CD4-positive, CD25-positive, alpha-beta regulatory T cell (primary cell): ENCODE data around the gene BFSP2. TPM values are rescaled to one million over a fixed set of nuclear protein-coding genes. Genes with fewer than 3 reads are reported as not detected.

Source experiments
- ATAC-seq, 2 donors: fragments of 150-1000 bp; cut with Tn5 transposase; one replicate each; pipeline ENCODE4 v1.10.0; 2021; ENCODE audit warnings: low read depth in 2 of 2, moderate number of reproducible peaks in 2 of 2, moderate library complexity in 1 of 2
- DNase-seq, 3 donors: peaks; one replicate each; pipeline versions ENCODE4 v3.0.0 to v3.0.0-alpha.2; 2012 to 2022; ENCODE audit warnings: mixed read lengths in 1 of 3
- H3K27ac ChIP-seq: one replicate; pipeline ENCODE4 v1.7.0; 2013; ENCODE audit warnings: mild to moderate bottlenecking, low read length; ENCODE audit not compliant: insufficient read depth, poor library complexity, severe bottlenecking
- H3K27me3 ChIP-seq: one replicate; pipeline ENCODE4 v1.7.0; 2013; ENCODE audit warnings: low read length; ENCODE audit not compliant: control insufficient read depth, insufficient read depth
- H3K36me3 ChIP-seq: one replicate; pipeline ENCODE4 v1.7.0; 2013; ENCODE audit warnings: mild to moderate bottlenecking, low read length, moderate library complexity; ENCODE audit not compliant: control insufficient read depth, insufficient read depth
- H3K4me1 ChIP-seq: 2 replicates; pipeline ENCODE4 v1.7.0; 2013; ENCODE audit warnings: mild to moderate bottlenecking, low read length; ENCODE audit not compliant: insufficient read depth, control insufficient read depth, poor library complexity, severe bottlenecking
- H3K4me3 ChIP-seq: one replicate; pipeline ENCODE4 v1.7.0; 2013; ENCODE audit warnings: low read depth, mild to moderate bottlenecking, low read length, moderate library complexity
- H3K9me3 ChIP-seq, 2 experiments: 1 replicate in 1 of 2; 2 replicates in 1 of 2; pipeline ENCODE4 v1.7.0; 2013; ENCODE audit warnings: low read length in 2 of 2, mild to moderate bottlenecking in 1 of 2, moderate library complexity in 1 of 2; ENCODE audit not compliant: control insufficient read depth in 2 of 2
- H3K27ac Mint-ChIP-seq, 3 donors: one replicate each; pipeline ENCODE4 v1.8.0; 2020 to 2022; ENCODE audit warnings: mild to moderate bottlenecking in 3 of 3, mixed read lengths in 3 of 3, moderate library complexity in 2 of 3
- H3K27me3 Mint-ChIP-seq: one replicate; pipeline ENCODE4 v1.8.0; 2022; ENCODE audit warnings: mild to moderate bottlenecking, mixed read lengths
- H3K36me3 Mint-ChIP-seq: one replicate; pipeline ENCODE4 v1.8.0; 2020; ENCODE audit warnings: mixed read lengths
- H3K4me1 Mint-ChIP-seq, 4 donors: one replicate each; pipeline ENCODE4 v1.8.0; 2020 to 2022; ENCODE audit warnings: mixed read lengths in 4 of 4, mild to moderate bottlenecking in 1 of 4
- H3K4me3 Mint-ChIP-seq, 4 donors: one replicate each; pipeline ENCODE4 v1.8.0; 2020 to 2022; ENCODE audit warnings: mild to moderate bottlenecking in 4 of 4, mixed read lengths in 4 of 4, moderate library complexity in 3 of 4
- H3K9me3 Mint-ChIP-seq, 7 donors: one replicate each; pipeline ENCODE4 v1.8.0; 2020 to 2022; ENCODE audit warnings: mixed read lengths in 7 of 7, mild to moderate bottlenecking in 3 of 7, moderate library complexity in 2 of 7
- polyA plus RNA-seq, 4 donors: library from polyadenylated mRNA; unstranded; fragments of 300-500 nt; fragmentation: Illumina TruSeq; gene quantifications; one replicate each; pipeline ENCODE4 v1.2.3, GENCODE V29; 2021
- total RNA-seq: library from RNA; stranded (reverse); gene quantifications from one replicate; pipeline ENCODE4 v1.2.3, GENCODE V29; 2022

BFSP2 gene
- total RNA-seq (6.6 TPM), polyA plus RNA-seq (10 to 100 TPM; 19.3 to 41.1 (median 22.3) TPM)

- ATAC-seq = no peak
Observed at GRCh38 chr3:133400006-133400515, at the start of gene BFSP2. BFSP2 (plus strand) TSS chr3:133400056; CDS start chr3:133400084, 28 bp downstream.

DNA sequence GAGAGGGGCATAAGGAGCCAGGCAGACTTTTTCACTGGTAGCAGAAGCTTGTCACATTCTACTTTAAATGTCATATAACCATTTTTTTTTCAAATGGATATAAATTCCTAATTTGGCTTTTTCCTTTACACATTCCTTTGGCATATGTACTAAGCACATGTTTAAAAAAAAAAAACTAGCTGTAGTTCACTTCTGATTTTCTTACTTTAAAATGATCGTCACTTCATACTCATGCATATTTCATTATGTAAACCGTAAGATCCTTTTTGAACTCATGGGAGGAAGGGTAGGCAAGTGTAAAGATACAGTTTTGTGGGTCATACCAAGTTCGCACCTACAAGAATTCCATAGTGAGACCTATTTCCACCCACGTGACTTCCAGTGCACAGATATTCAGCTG lies 45.1 kb upstream of the BFSP2 start:
- no peak overlapping the region for H3K27ac ChIP-seq
- Mint-ChIP-seq H3K9me3 (peaks cover 0 to 4% (median 0%) of the 10 kb centered on the region in 7 donors), H3K36me3 (no peaks in the 10 kb centered on the region)

More at GRCh38 chr3:133400006-133400515, at the start of gene BFSP2:
- Histone ChIP-seq H3K4me3 (no peak within 1 kb of the TSS), H3K36me3 (no peaks in the 10 kb centered on the region), H3K27me3 (no peaks in the 10 kb centered on the region), H3K27ac (no peak within 1 kb of the TSS), H3K4me1 (no peaks in the 10 kb centered on the region), H3K9me3 (no peaks in the 10 kb centered on the region)
- Mint-ChIP-seq H3K4me1 (peaks cover 0 to 6% (median 3%) of the 10 kb centered on the region in 4 donors), H3K27me3 (no peaks in the 10 kb centered on the region), H3K36me3 (no peaks in the 10 kb centered on the region), H3K9me3 (peaks cover 0 to 2% (median 0%) of the 10 kb centered on the region in 7 donors), H3K4me3 (no peak within 1 kb of the TSS), H3K27ac (no peak within 1 kb of the TSS)
- DNase-seq = no peak

DNA sequence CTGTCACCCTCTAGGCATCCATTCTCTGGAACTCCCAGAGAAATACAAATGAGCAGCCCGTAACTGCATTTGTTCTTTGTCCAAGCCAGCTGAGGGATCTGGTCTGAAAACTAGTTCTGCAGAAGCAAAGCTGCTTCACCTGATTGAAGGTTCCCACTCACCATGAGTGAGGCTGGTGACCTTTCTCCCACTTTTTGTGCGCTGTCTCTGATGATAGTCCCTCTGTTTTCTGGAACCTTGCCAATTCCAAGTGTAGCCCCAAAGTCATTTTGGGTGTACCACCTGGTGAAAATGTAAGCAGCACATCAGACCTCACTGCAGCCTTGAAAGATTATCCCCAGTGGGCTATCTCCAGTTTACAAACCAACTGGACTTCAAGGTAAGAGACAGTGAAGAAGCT lies 39.4 kb upstream of the BFSP2 start:
- Histone ChIP-seq H3K4me3 (no peak overlapping the region), H3K9me3 (no peaks in the 10 kb centered on the region), H3K27ac (no peak overlapping the region), H3K4me1 (no peaks in the 10 kb centered on the region), H3K36me3 (no peaks in the 10 kb centered on the region), H3K27me3 (no peaks in the 10 kb centered on the region)
- Mint-ChIP-seq H3K9me3 (peaks cover 0 to 3% (median 0%) of the 10 kb centered on the region in 7 donors), H3K27ac (no peak overlapping the region), H3K4me1 (peaks cover 0 to 2% (median under 1%) of the 10 kb centered on the region in 4 donors), H3K36me3 (no peaks in the 10 kb centered on the region), H3K4me3 (no peak overlapping the region), H3K27me3 (no peaks in the 10 kb centered on the region)
- ATAC-seq (no peak), DNase-seq (no peak)

More for the DNA sequence above, 45.1 kb upstream of the BFSP2 start:
- Mint-ChIP-seq H3K27ac (no peak overlapping the region), H3K4me3 (no peak overlapping the region), H3K27me3 (peaks cover 7% of the 10 kb centered on the region), H3K4me1 (no peaks in the 10 kb centered on the region)
- Histone ChIP-seq H3K27me3 (no peaks in the 10 kb centered on the region), H3K36me3 (no peaks in the 10 kb centered on the region), H3K9me3 (no peaks in the 10 kb centered on the region), H3K4me1 (no peaks in the 10 kb centered on the region), H3K4me3 (no peak overlapping the region)
- ATAC-seq = no peak
- DNase-seq = no peak

DNA sequence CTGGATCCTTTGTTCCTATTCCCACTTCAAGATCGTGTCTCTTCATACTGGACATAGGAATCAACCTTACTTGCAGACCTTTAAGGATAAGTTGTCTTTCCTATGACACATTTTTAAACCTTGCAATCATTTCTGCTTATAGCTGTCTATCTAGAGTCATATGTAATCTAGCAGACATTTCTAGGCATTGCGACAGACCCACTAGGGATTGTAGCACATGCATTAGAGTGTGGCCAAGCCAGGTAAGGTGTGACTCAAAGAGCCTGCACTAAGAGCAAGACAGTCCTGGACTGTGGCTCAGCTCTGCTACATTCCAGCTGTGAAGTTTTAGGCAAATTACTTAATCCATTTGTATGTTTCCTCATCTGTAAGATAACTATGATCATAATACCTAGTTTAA lies 38.8 kb upstream of the BFSP2 start:
- DNase-seq (no peak), ATAC-seq (no peak)
- Histone ChIP-seq H3K27me3 (no peaks in the 10 kb centered on the region), H3K4me3 (no peak overlapping the region), H3K36me3 (no peaks in the 10 kb centered on the region), H3K4me1 (no peaks in the 10 kb centered on the region), H3K9me3 (no peaks in the 10 kb centered on the region), H3K27ac (no peak overlapping the region)
- Mint-ChIP-seq H3K4me1 (peaks cover 0 to 2% (median under 1%) of the 10 kb centered on the region in 4 donors), H3K36me3 (no peaks in the 10 kb centered on the region), H3K27me3 (no peaks in the 10 kb centered on the region), H3K27ac (no peak overlapping the region), H3K4me3 (no peak overlapping the region), H3K9me3 (peaks cover 0 to 3% (median 0%) of the 10 kb centered on the region in 7 donors)

GRCh38 chr3:133361435-133361834 lies 38.4 kb upstream of the BFSP2 start:
- no peak for ATAC-seq
- Histone ChIP-seq H3K9me3 (no peaks in the 10 kb centered on the region), H3K27me3 (no peaks in the 10 kb centered on the region), H3K4me3 (no peak overlapping the region), H3K4me1 (no peaks in the 10 kb centered on the region), H3K27ac (no peak overlapping the region), H3K36me3 (no peaks in the 10 kb centered on the region)
- Mint-ChIP-seq H3K36me3 (no peaks in the 10 kb centered on the region), H3K27ac (no peak overlapping the region), H3K4me1 (peaks cover 0 to 2% (median under 1%) of the 10 kb centered on the region in 4 donors), H3K4me3 (no peak overlapping the region), H3K27me3 (no peaks in the 10 kb centered on the region), H3K9me3 (peaks cover 0 to 2% (median 0%) of the 10 kb centered on the region in 7 donors)
- DNase-seq = no peak

- no peak overlapping the region for H3K27ac Mint-ChIP-seq
- peaks cover 0 to 2% (median under 1%) of the 10 kb centered on the region in 4 donors for H3K4me1 Mint-ChIP-seq
- peaks cover 4% of the 10 kb centered on the region for H3K36me3 Mint-ChIP-seq
- H3K27ac ChIP-seq = no peak overlapping the region
- no peak overlapping the region for H3K4me3 Mint-ChIP-seq
- no peaks in the 10 kb centered on the region for H3K9me3 ChIP-seq
- H3K4me1 ChIP-seq = no peaks in the 10 kb centered on the region
- no peak overlapping the region for H3K4me3 ChIP-seq
- H3K27me3 Mint-ChIP-seq = no peaks in the 10 kb centered on the region
- H3K27me3 ChIP-seq = no peaks in the 10 kb centered on the region
- DNase-seq (peak in 1 of 3 donors; percentile 7), ATAC-seq (peak in 1 of 2 donors; percentile 39)
- no peaks in the 10 kb centered on the region for H3K36me3 ChIP-seq
- H3K9me3 Mint-ChIP-seq = no peaks in the 10 kb centered on the region
Observed at GRCh38 chr3:133362539-133362938, 37.3 kb upstream of the BFSP2 start.

DNA sequence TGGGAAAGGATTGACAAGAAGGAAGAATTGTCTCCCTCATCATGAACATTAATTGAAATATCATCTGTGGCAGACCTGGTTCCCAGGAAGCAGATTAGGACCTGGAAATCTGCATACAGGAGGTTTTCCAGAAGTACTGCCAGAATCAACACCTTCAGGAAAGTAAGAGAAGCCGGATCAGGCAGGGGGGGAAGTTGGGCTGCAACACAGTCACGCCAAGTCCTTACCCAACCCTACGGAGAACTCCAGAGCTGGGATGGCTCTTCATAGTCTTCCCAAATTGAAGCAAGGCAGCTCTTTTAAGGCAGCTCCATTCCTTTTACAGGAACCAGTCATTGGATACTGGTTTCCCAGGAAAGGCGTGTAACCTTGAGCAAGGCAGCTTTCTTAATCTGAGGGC lies 35.2 kb upstream of the BFSP2 start:
- Histone ChIP-seq H3K27me3 (no peaks in the 10 kb centered on the region), H3K9me3 (no peaks in the 10 kb centered on the region), H3K4me3 (no peak overlapping the region), H3K4me1 (no peaks in the 10 kb centered on the region), H3K27ac (no peak overlapping the region), H3K36me3 (no peaks in the 10 kb centered on the region)
- Mint-ChIP-seq H3K36me3 (peaks cover 4% of the 10 kb centered on the region), H3K27me3 (no peaks in the 10 kb centered on the region), H3K4me1 (peaks cover 0 to 2% (median under 1%) of the 10 kb centered on the region in 4 donors), H3K27ac (no peak overlapping the region), H3K9me3 (no peaks in the 10 kb centered on the region), H3K4me3 (no peak overlapping the region)
- DNase-seq = no peak
- no peak for ATAC-seq

- Mint-ChIP-seq H3K27me3 (no peaks in the 10 kb centered on the region), H3K36me3 (peaks cover 4% of the 10 kb centered on the region), H3K9me3 (no peaks in the 10 kb centered on the region), H3K27ac (no peak overlapping the region), H3K4me1 (peaks cover 0 to 2% (median under 1%) of the 10 kb centered on the region in 4 donors), H3K4me3 (no peak overlapping the region)
- ATAC-seq = no peak
- H3K4me1 ChIP-seq = no peaks in the 10 kb centered on the region
- no peaks in the 10 kb centered on the region for H3K9me3 ChIP-seq
- no peak overlapping the region for H3K27ac ChIP-seq
- peaks cover 3% of the 10 kb centered on the region for H3K27me3 ChIP-seq
- H3K36me3 ChIP-seq = no peaks in the 10 kb centered on the region
- H3K4me3 ChIP-seq = no peak overlapping the region
- DNase-seq = no peak
Observed at GRCh38 chr3:133366921-133367320, 32.9 kb upstream of the BFSP2 start.
